ENCODE results near the gene LAMA2. TPM values are rescaled to one million over a fixed set of nuclear protein-coding genes. Genes with fewer than 3 reads are reported as not detected.

LAMA2 gene
- total and polyA plus RNA-seq, 2 of the 13 experiments (the other 11 are each of a cell fraction or from before 2014, with no cell fraction given), result 0.11 to 0.28 TPM

- TF ChIP-seq NR3C1 (CRISPR knock-in tag; IDR thresholded peaks at IDR 0.05) (no peak), ATRX (CRISPR knock-in tag; IDR thresholded peaks at IDR 0.05; ENCODE audit: borderline replicate concordance) (no peak), ZSCAN29 (CRISPR knock-in tag; conservative IDR thresholded peaks at IDR 0.05) (no peak), MTA1 (CRISPR knock-in tag; IDR thresholded peaks at IDR 0.05; ENCODE audit: borderline replicate concordance) (no peak), MBNL3 (CRISPR knock-in tag; conservative IDR thresholded peaks at IDR 0.05) (no peak), ZNF501 (CRISPR knock-in tag; IDR thresholded peaks at IDR 0.05) (no peak), ZNF773 (CRISPR knock-in tag; IDR thresholded peaks at IDR 0.05; ENCODE audit: borderline replicate concordance) (no peak), ZNF383 (CRISPR knock-in tag; IDR thresholded peaks at IDR 0.05; ENCODE audit: borderline replicate concordance) (no peak), LBX2 (CRISPR knock-in tag; IDR thresholded peaks at IDR 0.05; ENCODE audit: borderline replicate concordance) (no peak)
- in situ Hi-C loops (cut with HindIII; ENCODE audit: extremely low pct_ligation_motif_present, low pct_unique_long_range_greater_than_20kb), result no loop called here
These were observed 22.2 kb upstream of the LAMA2 start for GRCh38 chr6:128860782-128861181.

GRCh38 chr6:128863983-128864382 is 19.0 kb upstream of the LAMA2 start:
- Histone ChIP-seq H3K4me3 (replicated peaks in 1 of 3; ENCODE audit: insufficient read depth in 1 of 3, low read depth in 2 of 3, low read length in 3 of 3) (no peak overlapping the region), H3K4me2 (ENCODE audit: low read depth, low read length) (no peak overlapping the region), H3K79me2 (ENCODE audit: insufficient read depth, low read length) (no peaks in the 10 kb centered on the region), H4K20me1 (ENCODE audit: insufficient read depth, low read length) (no peaks in the 10 kb centered on the region), H3K4me1 (ENCODE audit: insufficient read depth, low read length) (no peaks in the 10 kb centered on the region), H3K27me3 (ENCODE audit: control insufficient read depth in 1 of 2, insufficient read depth in 2 of 2, low read length in 2 of 2) (no peaks in the 10 kb centered on the region), H3K9ac (ENCODE audit: insufficient read depth, low read depth, low read length) (no peak overlapping the region), H3K9me3 (ENCODE audit: low read length) (no peaks in the 10 kb centered on the region), H2AFZ (ENCODE audit: low read length) (no peak overlapping the region), H3K36me3 (replicated peaks in 1 of 2; ENCODE audit: control insufficient read depth in 1 of 2, insufficient read depth in 2 of 2, low read length in 2 of 2) (no peaks in the 10 kb centered on the region), H3K27ac (ENCODE audit: extremely low read length, insufficient read depth, low read length) (no peak overlapping the region)
- in situ Hi-C loops (cut with HindIII; ENCODE audit: extremely low pct_ligation_motif_present, low pct_unique_long_range_greater_than_20kb) (no loop called here), intact Hi-C loops (cut with micrococcal nuclease; ENCODE audit: unreplicated experiment) (no loop called here)
- DNase-seq (ENCODE audit: low spot score) (no peak), ATAC-seq (no peak), FAIRE-seq (no peak)
- POLR2A ChIA-PET, result no interaction called here
- BruUV-seq (replicated peaks), result no TSS peak
- CTCF ChIA-PET (ENCODE audit: low intra/inter-chr PET ratio, low total read pairs), result no interaction called here
- TF ChIP-seq CBX2 (IDR thresholded peaks at IDR 0.05; ENCODE audit: low read depth, low read length) (no peak), CBX2 (CRISPR knock-in tag; IDR thresholded peaks at IDR 0.05; ENCODE audit: low read depth) (no peak), TBX2 (CRISPR knock-in tag; IDR thresholded peaks at IDR 0.05; ENCODE audit: borderline replicate concordance) (no peak), ZNF343 (CRISPR knock-in tag; IDR thresholded peaks at IDR 0.05) (no peak), RCOR2 (CRISPR knock-in tag; IDR thresholded peaks at IDR 0.05) (no peak), ZNF713 (CRISPR knock-in tag; IDR thresholded peaks at IDR 0.05) (no peak)
- TF ChIP-seq, protein P1, sequence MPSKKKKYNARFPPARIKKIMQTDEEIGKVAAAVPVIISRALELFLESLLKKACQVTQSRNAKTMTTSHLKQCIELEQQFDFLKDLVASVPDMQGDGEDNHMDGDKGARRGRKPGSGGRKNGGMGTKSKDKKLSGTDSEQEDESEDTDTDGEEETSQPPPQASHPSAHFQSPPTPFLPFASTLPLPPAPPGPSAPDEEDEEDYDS (CRISPR knock-in tag; IDR thresholded peaks at IDR 0.05), result no peak
- TF ChIP-seq, protein P2, sequence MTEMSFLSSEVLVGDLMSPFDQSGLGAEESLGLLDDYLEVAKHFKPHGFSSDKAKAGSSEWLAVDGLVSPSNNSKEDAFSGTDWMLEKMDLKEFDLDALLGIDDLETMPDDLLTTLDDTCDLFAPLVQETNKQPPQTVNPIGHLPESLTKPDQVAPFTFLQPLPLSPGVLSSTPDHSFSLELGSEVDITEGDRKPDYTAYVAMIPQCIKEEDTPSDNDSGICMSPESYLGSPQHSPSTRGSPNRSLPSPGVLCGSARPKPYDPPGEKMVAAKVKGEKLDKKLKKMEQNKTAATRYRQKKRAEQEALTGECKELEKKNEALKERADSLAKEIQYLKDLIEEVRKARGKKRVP (CRISPR knock-in tag; IDR thresholded peaks at IDR 0.05), result no peak

More at GRCh38 chr6:128860782-128861181, 22.2 kb upstream of the LAMA2 start:
- DNase-seq (ENCODE audit: low spot score), result no peak
- no peak overlapping the region for H3K4me2 ChIP-seq (ENCODE audit: low read depth, low read length)
- no peak for FAIRE-seq
- intact Hi-C loops (cut with micrococcal nuclease; ENCODE audit: unreplicated experiment), result no loop called here
- no peak overlapping the region for H3K27ac ChIP-seq (ENCODE audit: extremely low read length, insufficient read depth, low read length)
- H3K36me3 ChIP-seq (replicated peaks in 1 of 2; ENCODE audit: control insufficient read depth in 1 of 2, insufficient read depth in 2 of 2, low read length in 2 of 2), result no peaks in the 10 kb centered on the region
- no peaks in the 10 kb centered on the region for H3K27me3 ChIP-seq (ENCODE audit: control insufficient read depth in 1 of 2, insufficient read depth in 2 of 2, low read length in 2 of 2)
- 3% methylated on average over 1 of the region's 1 CpG for WGBS (ENCODE audit: low lambda C conversion rate)
- H3K79me2 ChIP-seq (ENCODE audit: insufficient read depth, low read length), result no peaks in the 10 kb centered on the region
- no peaks in the 10 kb centered on the region for H4K20me1 ChIP-seq (ENCODE audit: insufficient read depth, low read length)
- ChIA-PET CTCF (ENCODE audit: low intra/inter-chr PET ratio, low total read pairs) (no interaction called here), POLR2A (no interaction called here)
- H2AFZ ChIP-seq (ENCODE audit: low read length), result no peak overlapping the region
- BruUV-seq (replicated peaks), result no TSS peak
- H3K4me1 ChIP-seq (ENCODE audit: insufficient read depth, low read length), result no peaks in the 10 kb centered on the region
- no peak overlapping the region for H3K4me3 ChIP-seq (replicated peaks in 1 of 3; ENCODE audit: insufficient read depth in 1 of 3, low read depth in 2 of 3, low read length in 3 of 3)
- H3K9ac ChIP-seq (ENCODE audit: insufficient read depth, low read depth, low read length), result no peak overlapping the region
- no peaks in the 10 kb centered on the region for H3K9me3 ChIP-seq (ENCODE audit: low read length)
- no peak for ATAC-seq

All from HepG2 (cell line).